Mucosa of descending colon (tissue), 3 donors: ENCODE data around the gene PTPRE. TPM values are rescaled to one million over a fixed set of nuclear protein-coding genes. Genes with fewer than 3 reads are reported as not detected.

Experiments
- ATAC-seq: fragments of 200-7000 bp; cut with Tn5 transposase; one replicate; pipeline ENCODE4 v1.9.1; 2020; ENCODE audit warnings: mild to moderate bottlenecking, moderate library complexity
- DNase-seq, 3 donors: peaks; one replicate each; pipeline ENCODE4 v3.0.0-alpha.2; 2020
- H3K36me3 ChIP-seq: fragments of 200-600 bp; one replicate; pipeline ENCODE4 v1.8.0; 2021; ENCODE audit warnings: low read depth, mild to moderate bottlenecking
- H3K4me1 ChIP-seq: fragments of 200-600 bp; one replicate; pipeline ENCODE4 v1.8.0; 2021; ENCODE audit warnings: low read depth, mild to moderate bottlenecking
- H3K4me3 ChIP-seq: fragments of 200-600 bp; one replicate; pipeline ENCODE4 v1.8.0; 2021; ENCODE audit warnings: mild to moderate bottlenecking
- H3K9me3 ChIP-seq: fragments of 200-600 bp; one replicate; pipeline ENCODE4 v1.8.0; 2021; ENCODE audit warnings: mild to moderate bottlenecking
- CTCF ChIP-seq: fragments of 200-600 bp; IDR thresholded peaks from one replicate; pipeline ENCODE4 v1.8.0; 2022; ENCODE audit warnings: antibody characterized with exemption, mild to moderate bottlenecking
- intact Hi-C, 2 donors: fragments of 100-400 bp; cut with DNase I in 1 of 2; cut with micrococcal nuclease in 1 of 2; formaldehyde crosslinking; loops; one replicate each; pipeline versions ENCODE4 v1.11.0 to v1.11.1; 2022; cut with DNase I, micrococcal nuclease
- total RNA-seq, 3 donors: library from RNA; stranded (reverse); fragmentation: NEBNext Ultra II Directional in 2 of 3; extraction: Animal tissue kit (Norgen Biotek cat#: 25700) in 2 of 3; gene quantifications; one replicate each; pipeline versions ENCODE4 v1.2.1 to v1.2.4, GENCODE V29; 2021 to 2023
- donor health status: DM: no; HTN: no; CAD: no; lungs with moderate emphysema.
- donor health status: DM: no; HTN: no; CAD: no.
- donor health status: DM: no; HTN: yes; CAD: no.

Gene PTPRE
- total RNA-seq, 3 donors from 2014 or later, result 28.8 to 33.6 (median 32.5) TPM

GRCh38 chr10:127908106-127908958 lies 1.4 kb downstream of the PTPRE start:
- no peak for TF ChIP-seq CTCF
- H3K36me3 ChIP-seq, result no peaks in the 10 kb centered on the region
- ATAC-seq, result no peak
- peaks cover 31% of the 10 kb centered on the region for H3K4me1 ChIP-seq
- intact Hi-C loops, result loop anchor here (5.0 to 10.0 kb wide), 2 partner anchors 104 to 106 kb away; no protein-coding TSS in a partner anchor
- no peak for DNase-seq
- H3K9me3 ChIP-seq, result no peaks in the 10 kb centered on the region
- no peak overlapping the region for H3K4me3 ChIP-seq

GRCh38 chr10:127908959-127909267 lies 2.0 kb downstream of the PTPRE start:
- Histone ChIP-seq H3K4me3 (no peak overlapping the region), H3K9me3 (no peaks in the 10 kb centered on the region), H3K36me3 (no peaks in the 10 kb centered on the region), H3K4me1 (peaks cover 31% of the 10 kb centered on the region)
- intact Hi-C loops, result loop anchor here (5.0 to 10.0 kb wide), 2 partner anchors 103 to 106 kb away; no protein-coding TSS in a partner anchor
- no peak for TF ChIP-seq CTCF
- ATAC-seq (no peak), DNase-seq (no peak)

- DNase-seq (no peak), ATAC-seq (no peak)
- Histone ChIP-seq H3K9me3 (no peaks in the 10 kb centered on the region), H3K36me3 (no peaks in the 10 kb centered on the region), H3K4me3 (no peak overlapping the region), H3K4me1 (peaks cover 26% of the 10 kb centered on the region)
- no peak for TF ChIP-seq CTCF
- intact Hi-C loops, result loop anchor here (5.0 to 10.0 kb wide), 2 partner anchors 102 to 105 kb away; no protein-coding TSS in a partner anchor
Measured at GRCh38 chr10:127909716-127910463, 3.0 kb downstream of the PTPRE start.

DNA sequence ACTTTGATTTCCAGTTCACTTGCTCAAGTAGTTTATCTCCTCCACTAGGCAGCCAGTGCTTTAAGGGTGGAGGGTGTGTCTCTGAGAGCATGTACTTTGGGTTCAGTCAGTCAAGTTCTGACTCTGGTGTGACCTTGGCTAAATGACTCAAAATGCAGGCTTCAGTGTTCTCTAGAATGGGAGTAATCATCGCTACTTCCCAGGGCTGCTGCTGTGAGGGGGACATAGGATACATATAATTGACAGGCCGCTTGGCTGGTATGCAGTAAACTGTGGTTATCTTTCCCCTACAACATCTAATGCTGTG lies 3.5 kb downstream of the PTPRE start:
- ATAC-seq (no peak), DNase-seq (no peak)
- H3K4me3 ChIP-seq, result no peak overlapping the region
- TF ChIP-seq CTCF, result no peak
- peaks cover 21% of the 10 kb centered on the region for H3K4me1 ChIP-seq
- intact Hi-C loops, result no loop called here
- no peaks in the 10 kb centered on the region for H3K36me3 ChIP-seq
- H3K9me3 ChIP-seq, result no peaks in the 10 kb centered on the region

GRCh38 chr10:127911218-127911866 lies 4.4 kb downstream of the PTPRE start:
- Histone ChIP-seq H3K4me3 (no peak overlapping the region), H3K36me3 (no peaks in the 10 kb centered on the region), H3K4me1 (peaks cover 13% of the 10 kb centered on the region), H3K9me3 (no peaks in the 10 kb centered on the region)
- TF ChIP-seq CTCF, result no peak
- DNase-seq, result no peak
- intact Hi-C loops, result no loop called here
- no peak for ATAC-seq
